ENCODE data around the gene ARHGAP5.

DNA sequence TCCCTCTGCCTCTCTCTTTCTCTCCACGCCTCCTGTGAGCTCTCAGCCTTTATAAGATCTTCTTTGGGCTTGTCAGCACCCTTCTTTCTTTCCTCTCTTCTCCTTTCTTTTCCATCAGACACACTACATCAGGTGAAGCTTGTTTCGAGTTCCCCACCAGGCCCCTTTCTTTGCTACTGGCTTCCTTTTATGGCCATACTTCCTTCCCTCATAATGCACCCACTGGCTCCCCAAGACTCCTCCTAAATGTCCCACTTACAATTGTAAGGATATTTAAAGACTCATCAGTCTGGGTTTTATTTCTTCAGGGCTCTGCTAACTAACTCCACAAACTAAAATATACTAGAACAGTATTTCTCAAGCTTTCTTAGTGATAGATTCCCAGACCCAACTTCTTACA is 129.4 kb downstream of the ARHGAP5 start:
- TF ChIP-seq, protein P1, sequence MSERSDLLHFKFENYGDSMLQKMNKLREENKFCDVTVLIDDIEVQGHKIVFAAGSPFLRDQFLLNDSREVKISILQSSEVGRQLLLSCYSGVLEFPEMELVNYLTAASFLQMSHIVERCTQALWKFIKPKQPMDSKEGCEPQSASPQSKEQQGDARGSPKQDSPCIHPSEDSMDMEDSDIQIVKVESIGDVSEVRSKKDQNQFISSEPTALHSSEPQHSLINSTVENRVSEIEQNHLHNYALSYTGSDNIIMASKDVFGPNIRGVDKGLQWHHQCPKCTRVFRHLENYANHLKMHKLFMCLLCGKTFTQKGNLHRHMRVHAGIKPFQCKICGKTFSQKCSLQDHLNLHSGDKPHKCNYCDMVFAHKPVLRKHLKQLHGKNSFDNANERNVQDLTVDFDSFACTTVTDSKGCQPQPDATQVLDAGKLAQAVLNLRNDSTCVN (CRISPR knock-in tag; IDR thresholded peaks at IDR 0.05), result no peak
- TF ChIP-seq NFXL1 (CRISPR knock-in tag; IDR thresholded peaks at IDR 0.05) (no peak), ZNF780A (CRISPR knock-in tag; IDR thresholded peaks at IDR 0.05) (no peak), NFIX (CRISPR knock-in tag; IDR thresholded peaks at IDR 0.05; ENCODE audit: low read depth) (no peak), ZKSCAN8 (CRISPR knock-in tag; IDR thresholded peaks at IDR 0.05) (no peak), CTBP1 (IDR thresholded peaks at IDR 0.05; ENCODE audit: borderline replicate concordance) (no peak), ETS2 (tag; IDR thresholded peaks at IDR 0.05; ENCODE audit: borderline replicate concordance, poor library complexity, severe bottlenecking) (no peak), ZZZ3 (IDR thresholded peaks at IDR 0.05) (no peak)
- TF ChIP-seq, protein P2, sequence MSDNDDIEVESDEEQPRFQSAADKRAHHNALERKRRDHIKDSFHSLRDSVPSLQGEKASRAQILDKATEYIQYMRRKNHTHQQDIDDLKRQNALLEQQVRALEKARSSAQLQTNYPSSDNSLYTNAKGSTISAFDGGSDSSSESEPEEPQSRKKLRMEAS (CRISPR knock-in tag; IDR thresholded peaks at IDR 0.05), result no peak
- TF ChIP-seq, protein P3, sequence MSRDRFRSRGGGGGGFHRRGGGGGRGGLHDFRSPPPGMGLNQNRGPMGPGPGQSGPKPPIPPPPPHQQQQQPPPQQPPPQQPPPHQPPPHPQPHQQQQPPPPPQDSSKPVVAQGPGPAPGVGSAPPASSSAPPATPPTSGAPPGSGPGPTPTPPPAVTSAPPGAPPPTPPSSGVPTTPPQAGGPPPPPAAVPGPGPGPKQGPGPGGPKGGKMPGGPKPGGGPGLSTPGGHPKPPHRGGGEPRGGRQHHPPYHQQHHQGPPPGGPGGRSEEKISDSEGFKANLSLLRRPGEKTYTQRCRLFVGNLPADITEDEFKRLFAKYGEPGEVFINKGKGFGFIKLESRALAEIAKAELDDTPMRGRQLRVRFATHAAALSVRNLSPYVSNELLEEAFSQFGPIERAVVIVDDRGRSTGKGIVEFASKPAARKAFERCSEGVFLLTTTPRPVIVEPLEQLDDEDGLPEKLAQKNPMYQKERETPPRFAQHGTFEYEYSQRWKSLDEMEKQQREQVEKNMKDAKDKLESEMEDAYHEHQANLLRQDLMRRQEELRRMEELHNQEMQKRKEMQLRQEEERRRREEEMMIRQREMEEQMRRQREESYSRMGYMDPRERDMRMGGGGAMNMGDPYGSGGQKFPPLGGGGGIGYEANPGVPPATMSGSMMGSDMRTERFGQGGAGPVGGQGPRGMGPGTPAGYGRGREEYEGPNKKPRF (IDR thresholded peaks at IDR 0.05; ENCODE audit: low read depth, low read length), result no peak
- TF ChIP-seq, protein P4, sequence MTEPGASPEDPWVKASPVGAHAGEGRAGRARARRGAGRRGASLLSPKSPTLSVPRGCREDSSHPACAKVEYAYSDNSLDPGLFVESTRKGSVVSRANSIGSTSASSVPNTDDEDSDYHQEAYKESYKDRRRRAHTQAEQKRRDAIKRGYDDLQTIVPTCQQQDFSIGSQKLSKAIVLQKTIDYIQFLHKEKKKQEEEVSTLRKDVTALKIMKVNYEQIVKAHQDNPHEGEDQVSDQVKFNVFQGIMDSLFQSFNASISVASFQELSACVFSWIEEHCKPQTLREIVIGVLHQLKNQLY (CRISPR knock-in tag; conservative IDR thresholded peaks at IDR 0.05), result no peak
- TF ChIP-seq, protein P5, sequence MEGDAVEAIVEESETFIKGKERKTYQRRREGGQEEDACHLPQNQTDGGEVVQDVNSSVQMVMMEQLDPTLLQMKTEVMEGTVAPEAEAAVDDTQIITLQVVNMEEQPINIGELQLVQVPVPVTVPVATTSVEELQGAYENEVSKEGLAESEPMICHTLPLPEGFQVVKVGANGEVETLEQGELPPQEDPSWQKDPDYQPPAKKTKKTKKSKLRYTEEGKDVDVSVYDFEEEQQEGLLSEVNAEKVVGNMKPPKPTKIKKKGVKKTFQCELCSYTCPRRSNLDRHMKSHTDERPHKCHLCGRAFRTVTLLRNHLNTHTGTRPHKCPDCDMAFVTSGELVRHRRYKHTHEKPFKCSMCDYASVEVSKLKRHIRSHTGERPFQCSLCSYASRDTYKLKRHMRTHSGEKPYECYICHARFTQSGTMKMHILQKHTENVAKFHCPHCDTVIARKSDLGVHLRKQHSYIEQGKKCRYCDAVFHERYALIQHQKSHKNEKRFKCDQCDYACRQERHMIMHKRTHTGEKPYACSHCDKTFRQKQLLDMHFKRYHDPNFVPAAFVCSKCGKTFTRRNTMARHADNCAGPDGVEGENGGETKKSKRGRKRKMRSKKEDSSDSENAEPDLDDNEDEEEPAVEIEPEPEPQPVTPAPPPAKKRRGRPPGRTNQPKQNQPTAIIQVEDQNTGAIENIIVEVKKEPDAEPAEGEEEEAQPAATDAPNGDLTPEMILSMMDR (IDR thresholded peaks at IDR 0.05 in 2 of 3, conservative IDR thresholded peaks at IDR 0.05 in 1 of 3; ENCODE audit: insufficient read depth in 2 of 3, low read depth in 1 of 3, low read length in 3 of 3), result no peak

Measured in K562 (cell line).